Measurements from ENCODE around the gene FHIT.

DNA sequence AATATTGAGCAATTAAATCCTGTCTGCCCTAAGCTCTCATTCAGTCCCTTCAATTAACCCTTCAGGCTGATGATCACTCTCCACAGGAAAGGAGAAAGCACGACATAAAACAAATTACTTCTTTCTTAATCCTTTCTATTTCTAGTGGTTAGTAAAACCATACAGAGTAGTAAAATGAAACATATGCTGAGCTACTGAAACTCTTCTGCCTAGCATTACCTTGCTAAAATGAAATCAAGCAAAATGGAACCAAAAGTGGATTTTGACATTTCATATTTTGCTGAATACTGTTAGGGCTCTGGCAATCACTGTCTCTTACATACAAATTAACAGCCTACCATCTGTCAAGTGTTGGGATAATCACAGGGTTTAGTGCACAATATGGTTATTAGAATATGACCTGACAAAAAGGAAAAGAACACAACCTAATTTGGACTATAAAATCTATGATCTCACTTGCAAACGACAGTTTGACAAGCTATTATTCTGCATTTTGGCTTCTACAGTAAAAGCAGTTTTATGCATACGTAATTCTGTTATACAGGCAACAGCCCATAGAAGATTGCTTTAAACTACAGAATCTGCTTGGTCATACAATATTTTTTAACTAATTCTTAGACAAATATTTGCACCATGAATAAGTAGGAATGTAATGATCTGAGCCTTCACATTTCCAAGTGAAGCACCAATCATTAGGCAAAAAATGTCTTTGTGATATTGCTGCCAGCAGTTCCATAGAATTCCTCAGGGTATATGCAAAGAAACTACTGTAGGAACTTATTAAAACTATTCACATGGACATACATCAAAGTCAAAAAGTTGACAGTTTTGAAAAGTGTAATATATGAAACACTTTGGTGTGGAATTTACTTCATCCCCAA is 105.0 kb downstream of the FHIT start:
- TF ChIP-seq, protein P1, sequence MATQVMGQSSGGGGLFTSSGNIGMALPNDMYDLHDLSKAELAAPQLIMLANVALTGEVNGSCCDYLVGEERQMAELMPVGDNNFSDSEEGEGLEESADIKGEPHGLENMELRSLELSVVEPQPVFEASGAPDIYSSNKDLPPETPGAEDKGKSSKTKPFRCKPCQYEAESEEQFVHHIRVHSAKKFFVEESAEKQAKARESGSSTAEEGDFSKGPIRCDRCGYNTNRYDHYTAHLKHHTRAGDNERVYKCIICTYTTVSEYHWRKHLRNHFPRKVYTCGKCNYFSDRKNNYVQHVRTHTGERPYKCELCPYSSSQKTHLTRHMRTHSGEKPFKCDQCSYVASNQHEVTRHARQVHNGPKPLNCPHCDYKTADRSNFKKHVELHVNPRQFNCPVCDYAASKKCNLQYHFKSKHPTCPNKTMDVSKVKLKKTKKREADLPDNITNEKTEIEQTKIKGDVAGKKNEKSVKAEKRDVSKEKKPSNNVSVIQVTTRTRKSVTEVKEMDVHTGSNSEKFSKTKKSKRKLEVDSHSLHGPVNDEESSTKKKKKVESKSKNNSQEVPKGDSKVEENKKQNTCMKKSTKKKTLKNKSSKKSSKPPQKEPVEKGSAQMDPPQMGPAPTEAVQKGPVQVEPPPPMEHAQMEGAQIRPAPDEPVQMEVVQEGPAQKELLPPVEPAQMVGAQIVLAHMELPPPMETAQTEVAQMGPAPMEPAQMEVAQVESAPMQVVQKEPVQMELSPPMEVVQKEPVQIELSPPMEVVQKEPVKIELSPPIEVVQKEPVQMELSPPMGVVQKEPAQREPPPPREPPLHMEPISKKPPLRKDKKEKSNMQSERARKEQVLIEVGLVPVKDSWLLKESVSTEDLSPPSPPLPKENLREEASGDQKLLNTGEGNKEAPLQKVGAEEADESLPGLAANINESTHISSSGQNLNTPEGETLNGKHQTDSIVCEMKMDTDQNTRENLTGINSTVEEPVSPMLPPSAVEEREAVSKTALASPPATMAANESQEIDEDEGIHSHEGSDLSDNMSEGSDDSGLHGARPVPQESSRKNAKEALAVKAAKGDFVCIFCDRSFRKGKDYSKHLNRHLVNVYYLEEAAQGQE (IDR thresholded peaks at IDR 0.05; ENCODE audit: insufficient read depth in 1 of 2, low read depth in 2 of 2, low read length in 2 of 2) = no peak
- no peak for TF ChIP-seq POLR2AphosphoS5 (IDR thresholded peaks at IDR 0.05; ENCODE audit: low read depth, low read length)
- no peak for TF ChIP-seq TAF1 (IDR thresholded peaks at IDR 0.05; ENCODE audit: borderline replicate concordance, insufficient read depth, low read length)
- no peak for TF ChIP-seq SIN3A (IDR thresholded peaks at IDR 0.05; ENCODE audit: borderline replicate concordance, insufficient read depth, low read length)
